Measurements from ENCODE around the gene ROMO1.

DNA sequence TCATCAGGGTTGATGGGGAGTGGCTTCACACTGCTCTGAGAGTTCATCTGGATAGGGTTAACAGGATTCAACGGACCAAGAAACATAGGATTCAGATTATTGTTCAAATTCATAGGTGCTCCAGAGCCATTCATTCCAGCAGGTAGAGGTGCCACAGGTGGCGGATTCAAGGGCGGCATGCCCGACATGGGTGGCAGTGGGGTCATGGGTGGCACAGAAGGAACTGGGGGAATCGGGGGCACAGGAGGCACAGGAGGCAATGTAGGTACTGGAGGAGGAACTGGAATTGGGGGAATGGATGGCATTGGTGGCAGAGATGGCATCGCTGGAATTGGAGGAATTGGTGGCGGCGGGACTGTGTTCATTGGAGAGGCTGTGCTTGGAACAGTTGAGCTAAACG, 44.8 kb upstream of the ROMO1 start:
- TF ChIP-seq, protein P1, sequence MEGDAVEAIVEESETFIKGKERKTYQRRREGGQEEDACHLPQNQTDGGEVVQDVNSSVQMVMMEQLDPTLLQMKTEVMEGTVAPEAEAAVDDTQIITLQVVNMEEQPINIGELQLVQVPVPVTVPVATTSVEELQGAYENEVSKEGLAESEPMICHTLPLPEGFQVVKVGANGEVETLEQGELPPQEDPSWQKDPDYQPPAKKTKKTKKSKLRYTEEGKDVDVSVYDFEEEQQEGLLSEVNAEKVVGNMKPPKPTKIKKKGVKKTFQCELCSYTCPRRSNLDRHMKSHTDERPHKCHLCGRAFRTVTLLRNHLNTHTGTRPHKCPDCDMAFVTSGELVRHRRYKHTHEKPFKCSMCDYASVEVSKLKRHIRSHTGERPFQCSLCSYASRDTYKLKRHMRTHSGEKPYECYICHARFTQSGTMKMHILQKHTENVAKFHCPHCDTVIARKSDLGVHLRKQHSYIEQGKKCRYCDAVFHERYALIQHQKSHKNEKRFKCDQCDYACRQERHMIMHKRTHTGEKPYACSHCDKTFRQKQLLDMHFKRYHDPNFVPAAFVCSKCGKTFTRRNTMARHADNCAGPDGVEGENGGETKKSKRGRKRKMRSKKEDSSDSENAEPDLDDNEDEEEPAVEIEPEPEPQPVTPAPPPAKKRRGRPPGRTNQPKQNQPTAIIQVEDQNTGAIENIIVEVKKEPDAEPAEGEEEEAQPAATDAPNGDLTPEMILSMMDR (IDR thresholded peaks at IDR 0.05; ENCODE audit: control extremely low read depth in 1 of 3, insufficient read depth in 1 of 3, low read depth in 1 of 3, low read length in 3 of 3) = no peak
- TF ChIP-seq HDAC2 (IDR thresholded peaks at IDR 0.05; ENCODE audit: borderline replicate concordance in 1 of 2, low read depth in 2 of 2, low read length in 2 of 2) (no peak), CTBP2 (IDR thresholded peaks at IDR 0.05; ENCODE audit: borderline replicate concordance, insufficient read depth, insufficient read length, low read length) (no peak), EZH2 (IDR thresholded peaks at IDR 0.05; ENCODE audit: low read depth, low read length, severe bottlenecking) (no peak)
- TF ChIP-seq, protein P2, sequence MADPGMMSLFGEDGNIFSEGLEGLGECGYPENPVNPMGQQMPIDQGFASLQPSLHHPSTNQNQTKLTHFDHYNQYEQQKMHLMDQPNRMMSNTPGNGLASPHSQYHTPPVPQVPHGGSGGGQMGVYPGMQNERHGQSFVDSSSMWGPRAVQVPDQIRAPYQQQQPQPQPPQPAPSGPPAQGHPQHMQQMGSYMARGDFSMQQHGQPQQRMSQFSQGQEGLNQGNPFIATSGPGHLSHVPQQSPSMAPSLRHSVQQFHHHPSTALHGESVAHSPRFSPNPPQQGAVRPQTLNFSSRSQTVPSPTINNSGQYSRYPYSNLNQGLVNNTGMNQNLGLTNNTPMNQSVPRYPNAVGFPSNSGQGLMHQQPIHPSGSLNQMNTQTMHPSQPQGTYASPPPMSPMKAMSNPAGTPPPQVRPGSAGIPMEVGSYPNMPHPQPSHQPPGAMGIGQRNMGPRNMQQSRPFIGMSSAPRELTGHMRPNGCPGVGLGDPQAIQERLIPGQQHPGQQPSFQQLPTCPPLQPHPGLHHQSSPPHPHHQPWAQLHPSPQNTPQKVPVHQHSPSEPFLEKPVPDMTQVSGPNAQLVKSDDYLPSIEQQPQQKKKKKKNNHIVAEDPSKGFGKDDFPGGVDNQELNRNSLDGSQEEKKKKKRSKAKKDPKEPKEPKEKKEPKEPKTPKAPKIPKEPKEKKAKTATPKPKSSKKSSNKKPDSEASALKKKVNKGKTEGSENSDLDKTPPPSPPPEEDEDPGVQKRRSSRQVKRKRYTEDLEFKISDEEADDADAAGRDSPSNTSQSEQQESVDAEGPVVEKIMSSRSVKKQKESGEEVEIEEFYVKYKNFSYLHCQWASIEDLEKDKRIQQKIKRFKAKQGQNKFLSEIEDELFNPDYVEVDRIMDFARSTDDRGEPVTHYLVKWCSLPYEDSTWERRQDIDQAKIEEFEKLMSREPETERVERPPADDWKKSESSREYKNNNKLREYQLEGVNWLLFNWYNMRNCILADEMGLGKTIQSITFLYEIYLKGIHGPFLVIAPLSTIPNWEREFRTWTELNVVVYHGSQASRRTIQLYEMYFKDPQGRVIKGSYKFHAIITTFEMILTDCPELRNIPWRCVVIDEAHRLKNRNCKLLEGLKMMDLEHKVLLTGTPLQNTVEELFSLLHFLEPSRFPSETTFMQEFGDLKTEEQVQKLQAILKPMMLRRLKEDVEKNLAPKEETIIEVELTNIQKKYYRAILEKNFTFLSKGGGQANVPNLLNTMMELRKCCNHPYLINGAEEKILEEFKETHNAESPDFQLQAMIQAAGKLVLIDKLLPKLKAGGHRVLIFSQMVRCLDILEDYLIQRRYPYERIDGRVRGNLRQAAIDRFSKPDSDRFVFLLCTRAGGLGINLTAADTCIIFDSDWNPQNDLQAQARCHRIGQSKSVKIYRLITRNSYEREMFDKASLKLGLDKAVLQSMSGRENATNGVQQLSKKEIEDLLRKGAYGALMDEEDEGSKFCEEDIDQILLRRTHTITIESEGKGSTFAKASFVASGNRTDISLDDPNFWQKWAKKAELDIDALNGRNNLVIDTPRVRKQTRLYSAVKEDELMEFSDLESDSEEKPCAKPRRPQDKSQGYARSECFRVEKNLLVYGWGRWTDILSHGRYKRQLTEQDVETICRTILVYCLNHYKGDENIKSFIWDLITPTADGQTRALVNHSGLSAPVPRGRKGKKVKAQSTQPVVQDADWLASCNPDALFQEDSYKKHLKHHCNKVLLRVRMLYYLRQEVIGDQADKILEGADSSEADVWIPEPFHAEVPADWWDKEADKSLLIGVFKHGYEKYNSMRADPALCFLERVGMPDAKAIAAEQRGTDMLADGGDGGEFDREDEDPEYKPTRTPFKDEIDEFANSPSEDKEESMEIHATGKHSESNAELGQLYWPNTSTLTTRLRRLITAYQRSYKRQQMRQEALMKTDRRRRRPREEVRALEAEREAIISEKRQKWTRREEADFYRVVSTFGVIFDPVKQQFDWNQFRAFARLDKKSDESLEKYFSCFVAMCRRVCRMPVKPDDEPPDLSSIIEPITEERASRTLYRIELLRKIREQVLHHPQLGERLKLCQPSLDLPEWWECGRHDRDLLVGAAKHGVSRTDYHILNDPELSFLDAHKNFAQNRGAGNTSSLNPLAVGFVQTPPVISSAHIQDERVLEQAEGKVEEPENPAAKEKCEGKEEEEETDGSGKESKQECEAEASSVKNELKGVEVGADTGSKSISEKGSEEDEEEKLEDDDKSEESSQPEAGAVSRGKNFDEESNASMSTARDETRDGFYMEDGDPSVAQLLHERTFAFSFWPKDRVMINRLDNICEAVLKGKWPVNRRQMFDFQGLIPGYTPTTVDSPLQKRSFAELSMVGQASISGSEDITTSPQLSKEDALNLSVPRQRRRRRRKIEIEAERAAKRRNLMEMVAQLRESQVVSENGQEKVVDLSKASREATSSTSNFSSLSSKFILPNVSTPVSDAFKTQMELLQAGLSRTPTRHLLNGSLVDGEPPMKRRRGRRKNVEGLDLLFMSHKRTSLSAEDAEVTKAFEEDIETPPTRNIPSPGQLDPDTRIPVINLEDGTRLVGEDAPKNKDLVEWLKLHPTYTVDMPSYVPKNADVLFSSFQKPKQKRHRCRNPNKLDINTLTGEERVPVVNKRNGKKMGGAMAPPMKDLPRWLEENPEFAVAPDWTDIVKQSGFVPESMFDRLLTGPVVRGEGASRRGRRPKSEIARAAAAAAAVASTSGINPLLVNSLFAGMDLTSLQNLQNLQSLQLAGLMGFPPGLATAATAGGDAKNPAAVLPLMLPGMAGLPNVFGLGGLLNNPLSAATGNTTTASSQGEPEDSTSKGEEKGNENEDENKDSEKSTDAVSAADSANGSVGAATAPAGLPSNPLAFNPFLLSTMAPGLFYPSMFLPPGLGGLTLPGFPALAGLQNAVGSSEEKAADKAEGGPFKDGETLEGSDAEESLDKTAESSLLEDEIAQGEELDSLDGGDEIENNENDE (IDR thresholded peaks at IDR 0.05; ENCODE audit: insufficient replicate concordance, low read length) = no peak
